MM.1S (cell line): ENCODE measurements around the gene LDLRAD4.

Source experiments
- DNase-seq: peaks from one replicate; pipeline ENCODE4 v3.0.0-alpha.2; 2015
- H2AFZ ChIP-seq: fragments of 300-600 bp; sonication (generic); 2 replicates; pipeline ENCODE4 v1.6.0; 2016; ENCODE audit warnings: antibody characterized with exemption, low read length
- H3F3A ChIP-seq: fragments of 300-600 bp; sonication (generic); 2 replicates; pipeline ENCODE4 v1.6.1; 2016; ENCODE audit warnings: mild to moderate bottlenecking, antibody characterized with exemption, low read length, moderate library complexity, mixed read lengths; ENCODE audit not compliant: insufficient read depth
- H3K27ac ChIP-seq: fragments of 300-600 bp; sonication (generic); 2 replicates; pipeline ENCODE4 v1.5.1; 2016; ENCODE audit warnings: mild to moderate bottlenecking, low read length
- H3K27me3 ChIP-seq: fragments of 300-600 bp; sonication (generic); replicated peaks from 2 replicates; pipeline ENCODE4 v1.6.0; 2016; ENCODE audit warnings: low read length; ENCODE audit not compliant: insufficient read depth
- H3K36me3 ChIP-seq: fragments of 300-600 bp; sonication (generic); replicated peaks from 2 replicates; pipeline ENCODE4 v1.6.1; 2016; ENCODE audit warnings: mild to moderate bottlenecking, low read length, mixed read lengths; ENCODE audit not compliant: insufficient read depth
- H3K4me1 ChIP-seq: fragments of 300-600 bp; sonication (generic); 2 replicates; pipeline ENCODE4 v1.6.1; 2016; ENCODE audit warnings: low read length, mixed read lengths
- H3K4me2 ChIP-seq: fragments of 300-600 bp; sonication (generic); 2 replicates; pipeline ENCODE4 v1.6.0; 2016; ENCODE audit warnings: low read depth, low read length
- H3K4me3 ChIP-seq: fragments of 300-600 bp; sonication (generic); 2 replicates; pipeline ENCODE4 v1.5.1; 2016; ENCODE audit warnings: low read length, mixed read lengths
- H3K79me2 ChIP-seq: fragments of 300-600 bp; sonication (generic); 2 replicates; pipeline ENCODE4 v1.6.1; 2016; ENCODE audit warnings: mixed run types, low read length, mixed read lengths
- H3K9ac ChIP-seq: fragments of 300-600 bp; sonication (generic); 2 replicates; pipeline ENCODE4 v1.6.1; 2016; ENCODE audit warnings: low read length, mixed read lengths
- H3K9me2 ChIP-seq: fragments of 300-600 bp; sonication (generic); replicated peaks from 2 replicates; pipeline ENCODE4 v1.6.1; 2016; ENCODE audit warnings: mild to moderate bottlenecking, low read length, mixed read lengths; ENCODE audit not compliant: insufficient read depth
- H3K9me3 ChIP-seq: fragments of 300-600 bp; sonication (generic); replicated peaks from 2 replicates; pipeline ENCODE4 v1.6.1; 2016; ENCODE audit warnings: mild to moderate bottlenecking, low read length, mixed read lengths; ENCODE audit not compliant: insufficient read depth
- H4K20me1 ChIP-seq: fragments of 300-600 bp; sonication (generic); 2 replicates; pipeline ENCODE4 v1.6.1; 2016; ENCODE audit warnings: mild to moderate bottlenecking, low read length, moderate library complexity, mixed read lengths; ENCODE audit not compliant: insufficient read depth
- EZH2 ChIP-seq: fragments of 300-600 bp; sonication (generic); optimal IDR thresholded peaks from 2 replicates; pipeline ENCODE3; 2017; ENCODE audit warnings: low read depth, mild to moderate bottlenecking, antibody characterized with exemption, low read length, mixed read lengths
- EZH2phosphoT487 ChIP-seq: fragments of 300-600 bp; sonication (generic); IDR thresholded peaks from 2 replicates; pipeline ENCODE4 v1.6.1; 2018; ENCODE audit warnings: antibody characterized with exemption, low read length
- TF ChIP-seq, protein P1 (sequence below): fragments of 300-600 bp; sonication (generic); IDR thresholded peaks from 2 replicates; pipeline ENCODE4 v1.5.1; 2016; ENCODE audit warnings: antibody characterized with exemption, low read length, mixed read lengths

Gene LDLRAD4

DNA sequence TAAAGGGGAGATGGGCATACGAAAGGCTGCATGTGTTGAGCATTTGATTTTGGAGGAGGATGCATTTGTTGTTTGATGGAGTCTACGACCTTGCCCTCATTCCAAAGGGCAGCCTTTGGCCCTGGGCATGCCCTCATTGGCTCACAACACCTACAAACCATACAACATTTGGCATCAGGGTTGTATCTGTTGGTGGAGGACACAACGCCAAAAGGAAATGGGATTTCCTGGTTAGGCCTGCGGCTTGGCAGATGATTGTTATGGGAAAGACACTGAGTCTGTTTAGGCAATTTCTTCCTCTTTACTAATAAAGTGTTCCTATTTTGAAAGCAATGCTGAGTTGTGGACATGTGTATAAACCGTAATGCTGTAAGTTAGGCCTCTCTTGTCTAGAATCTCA lies 246.9 kb downstream of the LDLRAD4 start:
- Histone ChIP-seq H3K36me3 (no peaks in the 10 kb centered on the region), H3K4me3 (no peak overlapping the region), H3F3A (no peaks in the 10 kb centered on the region), H4K20me1 (no peaks in the 10 kb centered on the region), H3K4me2 (peak overlapping the region; percentile 27; the same call in 1 of the 2 replicates), H3K27me3 (no peaks in the 10 kb centered on the region), H2AFZ (no peak overlapping the region), H3K79me2 (no peaks in the 10 kb centered on the region), H3K27ac (no peak overlapping the region), H3K9me2 (no peaks in the 10 kb centered on the region), H3K9me3 (no peaks in the 10 kb centered on the region), H3K9ac (no peak overlapping the region), H3K4me1 (no peaks in the 10 kb centered on the region)
- TF ChIP-seq, protein P1, sequence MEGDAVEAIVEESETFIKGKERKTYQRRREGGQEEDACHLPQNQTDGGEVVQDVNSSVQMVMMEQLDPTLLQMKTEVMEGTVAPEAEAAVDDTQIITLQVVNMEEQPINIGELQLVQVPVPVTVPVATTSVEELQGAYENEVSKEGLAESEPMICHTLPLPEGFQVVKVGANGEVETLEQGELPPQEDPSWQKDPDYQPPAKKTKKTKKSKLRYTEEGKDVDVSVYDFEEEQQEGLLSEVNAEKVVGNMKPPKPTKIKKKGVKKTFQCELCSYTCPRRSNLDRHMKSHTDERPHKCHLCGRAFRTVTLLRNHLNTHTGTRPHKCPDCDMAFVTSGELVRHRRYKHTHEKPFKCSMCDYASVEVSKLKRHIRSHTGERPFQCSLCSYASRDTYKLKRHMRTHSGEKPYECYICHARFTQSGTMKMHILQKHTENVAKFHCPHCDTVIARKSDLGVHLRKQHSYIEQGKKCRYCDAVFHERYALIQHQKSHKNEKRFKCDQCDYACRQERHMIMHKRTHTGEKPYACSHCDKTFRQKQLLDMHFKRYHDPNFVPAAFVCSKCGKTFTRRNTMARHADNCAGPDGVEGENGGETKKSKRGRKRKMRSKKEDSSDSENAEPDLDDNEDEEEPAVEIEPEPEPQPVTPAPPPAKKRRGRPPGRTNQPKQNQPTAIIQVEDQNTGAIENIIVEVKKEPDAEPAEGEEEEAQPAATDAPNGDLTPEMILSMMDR: no peak
- TF ChIP-seq EZH2phosphoT487: no peak
- TF ChIP-seq EZH2: no peak
- no peak for DNase-seq

- no peaks in the 10 kb centered on the region for H3K4me1 ChIP-seq
- no peaks in the 10 kb centered on the region for H3K27me3 ChIP-seq
- no peak overlapping the region for H2AFZ ChIP-seq
- no peak for TF ChIP-seq EZH2
- TF ChIP-seq, protein P1: no peak
- TF ChIP-seq EZH2phosphoT487: no peak
- no peaks in the 10 kb centered on the region for H3K36me3 ChIP-seq
- no peak overlapping the region for H3K27ac ChIP-seq
- no peaks in the 10 kb centered on the region for H3K9me3 ChIP-seq
- no peaks in the 10 kb centered on the region for H4K20me1 ChIP-seq
- H3K4me2 ChIP-seq: no peak overlapping the region
- H3K79me2 ChIP-seq: no peaks in the 10 kb centered on the region
- H3K9me2 ChIP-seq: no peaks in the 10 kb centered on the region
- no peak for DNase-seq
- no peak overlapping the region for H3K4me3 ChIP-seq
- H3F3A ChIP-seq: no peaks in the 10 kb centered on the region
- no peak overlapping the region for H3K9ac ChIP-seq
Observed at GRCh38 chr18:13470516-13471197, 252.1 kb downstream of the LDLRAD4 start.

GRCh38 chr18:13471198-13471845 lies 252.8 kb downstream of the LDLRAD4 start:
- Histone ChIP-seq H3K27me3 (no peaks in the 10 kb centered on the region), H2AFZ (no peak overlapping the region), H3K9me2 (no peaks in the 10 kb centered on the region), H3K9ac (no peak overlapping the region), H3K27ac (no peak overlapping the region), H4K20me1 (no peaks in the 10 kb centered on the region), H3K79me2 (no peaks in the 10 kb centered on the region), H3K4me2 (no peak overlapping the region), H3F3A (no peaks in the 10 kb centered on the region), H3K4me3 (no peak overlapping the region), H3K9me3 (no peaks in the 10 kb centered on the region), H3K36me3 (no peaks in the 10 kb centered on the region), H3K4me1 (no peaks in the 10 kb centered on the region)
- TF ChIP-seq EZH2 (no peak), EZH2phosphoT487 (no peak)
- TF ChIP-seq, protein P1: no peak
- DNase-seq: no peak
